T-helper 9 cell (primary cell): ENCODE data around the gene PRELID3B.

Experiments used
- DNase-seq: peaks from one replicate; pipeline ENCODE4 v3.0.0-alpha.2; 2020

The PRELID3B gene

DNA sequence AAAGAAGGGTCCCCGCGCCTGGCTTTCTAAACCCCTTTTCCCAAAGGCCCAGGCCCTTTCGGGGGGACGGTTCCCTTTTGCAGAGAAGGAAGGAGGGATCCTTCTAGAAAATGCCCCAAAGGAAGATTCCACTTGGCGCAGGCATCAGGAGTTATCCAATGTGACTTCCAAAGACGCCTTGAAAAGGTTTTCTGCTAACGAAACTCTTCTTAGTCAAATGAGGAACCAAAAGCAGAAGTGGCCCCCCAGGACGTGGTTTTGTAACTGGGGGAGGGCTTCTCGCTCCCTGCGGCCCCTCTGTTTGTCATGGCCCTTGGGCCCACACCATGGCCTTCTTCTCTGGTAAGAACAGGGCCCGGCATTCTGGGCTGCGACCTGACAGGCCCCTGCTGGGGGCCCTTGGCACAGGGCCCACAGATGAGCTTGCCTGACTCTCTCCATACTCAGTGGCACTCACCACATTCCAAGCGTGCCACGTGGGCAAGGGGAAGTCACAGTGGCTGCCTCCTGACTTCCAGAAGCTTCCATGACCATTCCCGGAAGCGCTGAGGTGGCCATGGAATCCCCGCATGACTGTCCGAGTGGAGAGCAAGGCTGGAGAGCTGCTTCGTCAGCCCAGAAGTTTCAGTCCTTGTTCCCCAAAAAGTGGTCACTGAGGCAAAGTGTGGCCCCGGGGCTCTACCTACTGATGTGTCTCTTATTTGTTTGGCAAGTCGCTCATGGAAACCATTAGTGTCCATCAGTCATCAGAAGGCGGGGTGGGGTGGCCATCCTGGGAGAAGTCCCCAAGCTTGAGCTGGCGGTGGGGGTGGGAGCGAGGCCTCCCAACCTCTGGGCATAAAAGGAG, 34.7 kb downstream of the PRELID3B start:
- no peak for DNase-seq

DNA sequence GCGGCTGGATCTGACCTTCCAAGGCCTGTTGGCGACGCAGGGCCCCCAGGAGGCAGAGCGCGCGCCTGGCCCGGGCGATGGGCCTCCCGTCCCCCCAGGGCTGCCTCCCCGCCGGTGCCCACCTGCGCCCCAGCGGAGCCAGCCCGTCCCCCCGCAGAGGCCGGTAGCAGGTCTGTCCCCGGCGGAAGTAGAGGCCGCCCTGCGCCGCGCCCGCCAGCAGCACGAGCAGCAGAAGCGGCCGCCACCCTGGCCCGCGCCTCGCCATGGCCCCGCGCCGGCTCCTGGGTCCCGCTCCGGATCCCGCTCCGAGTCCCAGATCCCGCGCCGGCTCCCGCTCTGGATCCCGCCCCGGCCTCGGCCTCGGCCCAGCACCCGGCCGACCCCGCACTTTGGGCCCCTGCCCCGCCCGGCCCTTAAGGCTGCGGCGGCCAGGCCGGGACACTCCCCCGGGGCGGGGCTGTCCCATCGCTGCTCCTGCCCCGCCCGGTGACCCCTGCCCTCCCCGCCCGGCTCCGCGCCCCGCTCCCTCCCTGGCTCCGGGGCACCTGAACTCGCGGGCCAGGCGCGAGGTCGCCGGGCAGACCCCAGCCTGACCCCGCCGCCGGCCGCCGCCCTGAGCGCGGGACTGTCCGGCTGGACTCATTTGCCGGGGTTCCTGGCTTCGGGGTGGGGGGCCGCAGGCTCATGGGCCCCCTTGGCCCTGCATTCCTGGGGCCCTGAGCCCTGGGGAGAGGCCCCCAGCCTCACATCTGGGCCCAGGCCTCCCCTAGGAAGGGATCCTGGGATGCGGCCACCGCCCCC, 35.5 kb downstream of the PRELID3B start, which contains the start of gene CTSZ:
CTSZ (minus strand) TSS at position 391 of the 801 bp plus-strand sequence; CDS start at position 265, 126 bp downstream.
- peak; percentile 35 for DNase-seq

DNA sequence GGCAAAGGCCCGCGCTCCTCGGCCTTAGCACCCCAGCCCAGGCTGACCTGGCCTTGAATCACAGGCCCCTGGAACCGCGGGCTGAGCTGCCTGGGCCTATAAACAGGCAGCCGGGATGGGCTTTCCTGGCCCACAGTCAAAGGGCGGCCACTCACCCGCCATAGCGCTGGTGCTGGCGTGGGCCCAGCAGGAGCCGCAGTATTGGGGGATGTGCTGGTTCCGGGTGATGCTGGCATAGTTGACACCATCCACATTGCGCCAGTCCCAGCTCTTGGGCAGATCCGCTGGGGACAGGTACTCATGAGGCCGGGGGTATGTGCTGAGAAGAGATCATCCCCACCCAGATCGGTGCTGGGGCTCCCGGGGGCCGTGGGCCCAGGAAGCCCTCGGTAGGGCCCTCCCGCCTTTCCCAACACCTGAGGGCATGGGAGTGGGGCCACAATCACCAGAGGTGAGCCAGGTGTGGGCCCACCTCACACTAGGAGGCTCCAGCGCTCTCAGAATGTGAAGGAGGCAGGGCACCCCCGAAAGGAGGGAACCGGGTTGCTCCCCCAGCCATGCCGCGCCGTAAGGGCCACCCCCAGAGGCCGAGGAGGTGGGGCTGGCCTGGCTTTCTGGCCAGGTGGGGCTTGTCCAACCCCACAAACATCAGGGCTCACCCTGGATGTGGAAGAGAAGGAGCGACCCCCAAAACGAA, 36.3 kb downstream of the PRELID3B start:
- no peak for DNase-seq

DNA sequence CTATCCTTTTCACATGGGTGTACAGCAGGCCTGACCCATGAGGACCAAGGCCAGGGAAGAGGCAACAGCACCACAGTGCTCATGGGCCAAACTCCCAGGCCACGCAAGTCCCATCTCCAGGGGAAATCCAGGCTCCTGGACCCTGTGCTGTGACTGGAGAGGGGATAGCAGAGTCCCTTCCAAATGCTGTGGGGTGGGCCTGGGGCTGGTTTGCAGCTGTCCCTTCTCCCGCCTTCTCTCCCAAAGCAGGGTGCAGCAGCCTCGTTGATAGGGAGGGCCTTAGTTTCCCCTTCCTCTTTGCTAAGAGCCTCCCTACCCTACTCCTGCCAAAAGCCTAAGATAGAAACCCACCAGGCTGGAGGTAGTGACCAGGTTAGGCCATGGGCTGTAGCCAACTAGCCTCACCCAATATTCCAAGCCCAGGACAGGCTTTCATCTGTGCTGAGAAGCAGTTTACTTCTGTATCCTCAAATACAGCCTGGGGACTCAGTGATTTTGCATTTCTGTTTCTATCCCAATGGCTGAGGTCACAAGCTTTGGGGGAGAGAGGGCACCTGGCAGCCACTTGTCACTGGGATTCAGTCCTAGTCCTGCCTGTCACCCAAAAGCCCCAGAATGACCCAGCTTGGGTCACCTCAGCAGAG, 36.9 kb downstream of the PRELID3B start:
- DNase-seq, result no peak

- no peak for DNase-seq
These were observed 37.6 kb downstream of the PRELID3B start for GRCh38 chr20:59004763-59005522.

GRCh38 chr20:59004493-59004762, 38.2 kb downstream of the PRELID3B start:
- DNase-seq, result peak; percentile 59

DNA sequence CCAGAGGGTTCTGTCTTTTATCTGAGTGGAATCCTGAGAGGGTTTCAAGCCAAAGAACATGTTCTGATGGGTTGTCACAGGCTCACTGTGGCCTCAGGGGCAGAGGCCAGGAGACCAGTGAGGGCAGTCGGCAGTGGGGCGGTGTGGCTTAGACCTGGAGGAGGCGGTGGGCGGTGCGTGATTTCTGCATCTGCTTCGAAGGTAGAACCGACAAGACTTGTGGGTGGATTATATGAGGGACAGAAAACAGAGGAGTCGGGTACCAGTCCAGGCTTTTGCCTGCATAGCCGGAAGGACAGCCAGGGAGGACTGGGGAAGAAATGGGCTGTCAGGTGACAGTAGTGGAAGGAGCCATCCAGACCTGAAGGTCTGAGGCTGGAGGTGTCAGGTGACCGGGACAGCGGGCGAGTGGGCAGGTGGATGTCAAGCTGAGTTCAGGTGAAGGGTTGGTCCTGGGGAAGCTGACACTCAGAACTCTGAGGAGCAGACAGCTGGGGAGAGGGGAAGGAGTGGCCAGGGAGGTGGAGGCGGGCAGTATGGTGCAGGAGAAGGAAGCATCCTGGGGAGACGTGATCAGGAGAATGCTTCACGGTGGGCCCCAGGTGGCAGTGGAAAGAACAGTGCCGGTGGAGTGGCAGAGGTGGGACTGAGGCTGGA, 38.6 kb downstream of the PRELID3B start:
- no peak for DNase-seq

GRCh38 chr20:59002874-59003399, 39.6 kb downstream of the PRELID3B start:
- DNase-seq, result no peak

DNA sequence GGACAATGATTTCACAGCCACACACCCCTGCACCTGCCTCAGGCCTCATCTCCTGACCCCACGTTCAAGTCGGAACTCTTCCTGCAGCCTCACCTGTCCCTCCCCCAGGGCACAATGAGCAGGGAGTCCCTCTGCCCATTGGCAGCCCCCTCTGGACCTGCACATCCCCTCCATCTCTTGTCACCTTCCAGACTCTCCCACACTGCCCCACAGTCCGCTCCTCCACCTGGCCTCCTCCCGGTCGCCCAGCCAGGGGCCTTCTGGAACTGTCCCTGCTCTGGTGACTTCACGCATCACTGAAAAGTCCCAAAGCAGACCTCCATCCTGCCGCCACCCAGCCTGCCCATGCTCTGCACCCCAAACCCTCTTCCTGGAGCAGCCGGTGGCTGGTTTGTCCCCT, 40.2 kb downstream of the PRELID3B start:
- DNase-seq, result no peak

DNA sequence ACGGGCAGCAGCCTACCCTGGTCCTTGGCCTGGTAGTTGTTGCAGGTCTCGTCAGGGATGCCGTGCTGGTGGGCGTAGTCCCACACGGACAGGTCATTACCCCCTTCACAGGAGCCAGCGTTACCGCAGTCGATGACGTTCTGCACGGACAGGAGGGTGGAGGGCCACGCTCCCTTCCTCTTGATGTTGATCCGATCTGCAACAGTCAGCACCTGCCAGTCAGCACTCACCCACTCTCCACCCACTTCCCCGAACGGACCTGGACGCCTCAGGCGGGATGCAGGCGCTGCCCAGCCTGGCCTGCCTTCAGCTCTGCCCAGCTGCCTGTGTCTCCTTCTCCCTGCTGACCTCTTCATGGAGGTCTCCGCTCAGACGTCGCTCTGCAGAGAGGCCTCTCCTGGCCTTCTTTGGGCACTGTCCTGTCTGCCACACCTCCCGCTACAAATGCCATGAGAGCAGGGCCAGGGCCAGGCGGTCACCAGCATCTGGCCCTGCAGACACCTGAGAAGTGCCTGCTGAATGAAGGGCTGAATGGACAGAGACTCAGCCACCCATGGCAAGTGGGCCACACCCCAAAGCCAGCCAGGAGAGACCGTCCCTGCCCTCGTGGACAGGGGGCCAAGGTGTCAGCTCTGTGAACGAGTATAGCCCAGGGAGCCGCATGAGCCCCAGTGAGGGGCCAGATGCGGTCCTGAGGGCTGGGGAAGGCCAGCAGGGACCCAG, 41.0 kb downstream of the PRELID3B start:
- DNase-seq, result no peak

GRCh38 chr20:59001068-59001448, 41.5 kb downstream of the PRELID3B start:
- DNase-seq, result no peak

DNA sequence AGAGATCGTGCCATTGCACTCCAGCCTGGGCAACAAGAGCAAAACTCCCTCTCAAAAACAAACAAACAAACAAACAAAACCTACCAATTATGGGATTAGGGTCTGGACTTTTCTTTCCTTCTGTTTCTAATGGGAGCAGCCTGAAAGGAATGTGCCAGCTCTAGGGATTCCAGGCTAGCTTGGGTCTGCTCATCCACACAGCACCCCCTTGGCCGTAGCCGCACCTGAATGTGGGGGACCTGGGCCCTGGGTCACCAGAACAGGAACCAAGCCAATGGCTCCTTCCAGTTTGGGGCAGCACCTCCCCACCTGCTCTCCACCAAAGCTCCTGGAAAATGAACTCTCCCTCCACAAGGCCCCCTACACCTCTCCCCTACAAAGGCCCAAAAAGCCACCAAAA, 42.3 kb downstream of the PRELID3B start:
- DNase-seq, result no peak

DNA sequence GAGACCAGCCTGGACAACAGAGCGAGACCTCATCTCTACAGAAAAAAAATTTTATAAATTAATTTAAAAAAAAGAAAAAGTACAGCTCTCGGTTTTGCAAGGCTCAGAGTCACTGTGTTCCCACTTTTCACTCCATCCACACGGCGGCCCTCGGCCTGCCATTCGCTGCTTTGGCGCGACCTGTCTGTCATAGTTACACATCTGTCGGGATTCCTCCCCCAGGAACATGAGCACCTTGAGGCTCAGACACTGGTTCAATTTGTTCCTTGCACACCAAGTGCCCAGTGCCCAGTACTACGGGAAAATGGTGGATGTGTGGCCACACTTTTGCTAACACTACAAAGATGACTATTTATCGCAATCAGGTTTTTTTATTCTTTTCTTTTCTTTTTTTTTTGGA, 43.9 kb downstream of the PRELID3B start:
- DNase-seq, result no peak

DNA sequence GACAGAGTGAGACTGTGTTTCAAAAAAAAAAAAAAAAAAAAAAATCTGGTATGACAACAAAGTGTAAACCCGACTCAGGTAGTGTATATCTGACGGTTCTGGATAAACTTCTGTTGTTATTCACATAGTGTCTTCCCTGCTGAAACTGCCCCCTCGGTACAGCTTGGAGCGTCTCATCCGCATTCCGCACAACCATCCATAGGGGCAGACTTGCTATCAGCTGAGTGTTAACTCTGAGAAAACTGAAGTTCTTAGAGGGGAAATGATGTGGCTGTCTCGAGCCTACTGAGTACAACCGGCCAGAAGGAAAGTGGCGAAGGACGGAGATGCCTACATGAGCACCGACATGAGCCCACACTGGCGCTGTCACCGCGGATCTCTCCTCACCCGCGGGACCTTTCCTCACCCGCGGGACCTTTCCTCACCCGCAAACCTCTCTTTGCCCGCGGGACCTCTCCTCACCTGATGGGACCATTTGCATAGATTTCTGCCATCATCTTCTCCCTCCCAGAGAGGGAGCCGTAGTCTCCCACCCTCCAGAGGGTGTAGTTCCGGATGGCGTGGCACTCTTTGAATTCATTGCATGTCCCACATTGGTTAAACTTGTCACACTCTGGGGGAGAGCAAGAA, 45.3 kb downstream of the PRELID3B start:
- no peak for DNase-seq

- no peak for DNase-seq
These were observed 46.4 kb downstream of the PRELID3B start for GRCh38 chr20:58996226-58996611.

GRCh38 chr20:58995461-58996225, 46.9 kb downstream of the PRELID3B start:
- DNase-seq, result no peak

GRCh38 chr20:58994390-58995159, 48.0 kb downstream of the PRELID3B start:
- DNase-seq, result no peak
